Mesendoderm (in vitro differentiated cells): Measurements from ENCODE around the gene RENBP. TPM values are rescaled to one million over a fixed set of nuclear protein-coding genes. Genes with fewer than 3 reads are reported as not detected.
A peak's percentile ranks its signal among the peaks of the same experiment; 100 is the strongest.

Source experiments
- DNase-seq: peaks from one replicate; pipeline ENCODE4 v3.0.0; 2013
- H2AK5ac ChIP-seq: 2 replicates; pipeline ENCODE4 v1.6.1; 2013; ENCODE audit warnings: low read length, inconsistent platforms
- H2BK120ac ChIP-seq: 2 replicates; pipeline ENCODE4 v1.6.1; 2013; ENCODE audit warnings: low read depth, mild to moderate bottlenecking, low read length, moderate library complexity, mixed read lengths
- H2BK15ac ChIP-seq: replicated peaks from 2 replicates; pipeline ENCODE4 v1.6.1; 2013; ENCODE audit warnings: low read depth, mild to moderate bottlenecking, moderate library complexity
- H2BK5ac ChIP-seq: 2 replicates; pipeline ENCODE4 v1.6.1; 2013; ENCODE audit warnings: low read length, inconsistent platforms
- H3K18ac ChIP-seq: 2 replicates; pipeline ENCODE4 v1.6.1; 2013; ENCODE audit warnings: mild to moderate bottlenecking, low read length, mixed read lengths
- H3K23ac ChIP-seq: one replicate; pipeline ENCODE4 v1.6.1; 2013; ENCODE audit warnings: low read length
- H3K27ac ChIP-seq: 2 replicates; pipeline ENCODE4 v1.5.1; 2013; ENCODE audit warnings: low read depth, mild to moderate bottlenecking, inconsistent platforms, low read length, moderate library complexity
- H3K27me3 ChIP-seq: 2 replicates; pipeline ENCODE4 v1.6.1; 2013; ENCODE audit warnings: low read length, control low read depth, mild to moderate bottlenecking, inconsistent platforms; ENCODE audit not compliant: insufficient read depth, poor library complexity
- H3K36me3 ChIP-seq: 2 replicates; pipeline ENCODE4 v1.6.1; 2013; ENCODE audit warnings: low read length, inconsistent platforms; ENCODE audit not compliant: control insufficient read depth, insufficient read depth
- H3K4ac ChIP-seq: one replicate; pipeline ENCODE4 v1.6.1; 2013; ENCODE audit warnings: low read depth, mild to moderate bottlenecking, low read length, moderate library complexity
- H3K4me1 ChIP-seq: 2 replicates; pipeline ENCODE4 v1.6.1; 2013; ENCODE audit warnings: low read depth, low read length, inconsistent platforms; ENCODE audit not compliant: control insufficient read depth
- H3K4me2 ChIP-seq: 2 replicates; pipeline ENCODE4 v1.6.1; 2013; ENCODE audit warnings: low read length
- H3K4me3 ChIP-seq: 2 replicates; pipeline ENCODE4 v1.5.1; 2013; ENCODE audit warnings: mild to moderate bottlenecking, low read length
- H3K56ac ChIP-seq: one replicate; pipeline ENCODE4 v1.6.1; 2013; ENCODE audit warnings: low read length
- H3K79me1 ChIP-seq: 2 replicates; pipeline ENCODE4 v1.6.1; 2013; ENCODE audit warnings: low read length, inconsistent platforms
- H3K79me2 ChIP-seq: 2 replicates; pipeline ENCODE4 v1.6.1; 2013; ENCODE audit warnings: mild to moderate bottlenecking, low read length; ENCODE audit not compliant: control insufficient read depth, insufficient read depth
- H3K9ac ChIP-seq: 2 replicates; pipeline ENCODE4 v1.6.1; 2013; ENCODE audit warnings: low read length, inconsistent platforms
- H4K5ac ChIP-seq: one replicate; pipeline ENCODE4 v1.6.1; 2013; ENCODE audit warnings: low read length
- H4K8ac ChIP-seq: one replicate; pipeline ENCODE4 v1.6.1; 2013; ENCODE audit warnings: low read depth, mild to moderate bottlenecking, control low read depth, low read length, moderate library complexity
- WGBS: extraction: QIAGEN DNeasy Blood & Tissue Kit; methylation state at CpG from one replicate; pipeline ENCODE4 v1.1.7; 2013; ENCODE audit warnings: low lambda C conversion rate, missing lambda C conversion rate; ENCODE audit not compliant: insufficient coverage; ENCODE audit errors: extremely low coverage; 5-methylcytosine and 5-hydroxymethylcytosine counted together
- small RNA-seq: library from polyadenylated mRNA; stranded (forward); fragments of <200 nt; extraction: miRNeasy Mini kit (QIAGEN cat#:217004); gene quantifications from one replicate; pipeline ENCODE3, GENCODE V24; 2013; ENCODE audit not compliant: insufficient read depth

Gene RENBP

DNA sequence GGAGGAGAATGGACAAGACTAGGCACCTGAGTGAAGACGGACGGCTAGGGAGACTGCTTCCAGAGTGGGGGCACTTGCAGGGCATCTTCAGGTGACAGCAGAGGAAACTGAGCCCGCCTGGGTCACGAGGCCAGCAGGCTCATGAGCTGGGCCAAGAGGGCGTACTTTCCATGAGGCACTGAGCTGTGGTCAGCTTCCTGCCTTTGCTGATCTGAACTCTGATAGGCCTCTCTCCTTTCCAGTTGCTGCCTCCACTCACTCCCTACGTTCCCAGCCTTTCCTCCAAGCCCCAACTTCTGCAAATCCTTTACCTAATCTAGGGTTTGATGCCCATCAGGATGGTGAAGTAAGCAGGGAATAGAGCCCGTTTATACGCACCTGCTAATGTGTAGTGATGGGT lies 57.1 kb downstream of the RENBP start:
- peaks cover 2% of the 10 kb centered on the region for H3K79me2 ChIP-seq
- no peak overlapping the region for H2AK5ac ChIP-seq
- DNase-seq, result no peak
- no peaks in the 10 kb centered on the region for H3K27me3 ChIP-seq
- H2BK120ac ChIP-seq, result no peak overlapping the region
- no peak overlapping the region for H3K18ac ChIP-seq
- H3K4ac ChIP-seq, result no peak overlapping the region
- H4K5ac ChIP-seq, result no peak overlapping the region
- H3K4me2 ChIP-seq, result no peak overlapping the region
- no peak overlapping the region for H2BK5ac ChIP-seq
- H2BK15ac ChIP-seq, result no peak overlapping the region
- H3K36me3 ChIP-seq, result no peaks in the 10 kb centered on the region
- no peak overlapping the region for H3K4me3 ChIP-seq
- H3K9ac ChIP-seq, result no peak overlapping the region
- H3K27ac ChIP-seq, result no peak overlapping the region
- H4K8ac ChIP-seq, result no peak overlapping the region
- no CpG with 5 or more reads among the region's 8 CpGs for WGBS
- no peak overlapping the region for H3K23ac ChIP-seq
- no peaks in the 10 kb centered on the region for H3K79me1 ChIP-seq
- H3K4me1 ChIP-seq, result peaks cover 2% of the 10 kb centered on the region
- H3K56ac ChIP-seq, result no peak overlapping the region

DNA sequence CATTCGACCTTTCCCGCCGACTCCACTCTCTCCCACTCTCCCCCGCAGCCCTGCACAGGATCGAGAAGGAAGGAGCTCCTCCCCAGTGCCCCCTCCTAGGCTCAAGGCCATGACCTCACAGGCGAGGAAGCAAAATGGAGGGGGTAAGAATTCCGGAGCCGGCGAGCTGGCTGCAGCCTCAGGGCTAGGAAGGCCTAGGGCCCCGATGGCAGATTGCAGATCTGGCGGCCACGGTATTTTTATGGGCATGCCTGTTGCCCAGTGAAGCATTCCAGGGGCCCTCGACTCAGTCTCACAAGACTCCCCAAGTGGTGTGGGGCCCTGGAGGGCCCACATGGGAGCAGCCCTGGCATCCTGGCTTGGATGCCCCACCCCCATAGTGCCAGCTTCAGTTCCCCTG lies 57.5 kb downstream of the RENBP start:
- Histone ChIP-seq H4K8ac (no peak overlapping the region), H2BK15ac (no peak overlapping the region), H3K56ac (peak overlapping the region; percentile 77), H3K23ac (no peak overlapping the region), H3K4me3 (no peak overlapping the region), H3K4me1 (peaks cover 2% of the 10 kb centered on the region), H3K9ac (peak overlapping the region; percentile 71), H3K4me2 (peak overlapping the region; percentile 13), H3K18ac (no peak overlapping the region), H2AK5ac (no peak overlapping the region), H3K36me3 (no peaks in the 10 kb centered on the region), H2BK5ac (no peak overlapping the region), H3K27me3 (no peaks in the 10 kb centered on the region), H3K4ac (peak overlapping the region; percentile 88), H4K5ac (no peak overlapping the region), H2BK120ac (no peak overlapping the region), H3K27ac (peak overlapping the region; percentile 55), H3K79me2 (peaks cover 2% of the 10 kb centered on the region), H3K79me1 (no peaks in the 10 kb centered on the region)
- peak; percentile 92 for DNase-seq
- WGBS, result no CpG with 5 or more reads among the region's 13 CpGs

DNA sequence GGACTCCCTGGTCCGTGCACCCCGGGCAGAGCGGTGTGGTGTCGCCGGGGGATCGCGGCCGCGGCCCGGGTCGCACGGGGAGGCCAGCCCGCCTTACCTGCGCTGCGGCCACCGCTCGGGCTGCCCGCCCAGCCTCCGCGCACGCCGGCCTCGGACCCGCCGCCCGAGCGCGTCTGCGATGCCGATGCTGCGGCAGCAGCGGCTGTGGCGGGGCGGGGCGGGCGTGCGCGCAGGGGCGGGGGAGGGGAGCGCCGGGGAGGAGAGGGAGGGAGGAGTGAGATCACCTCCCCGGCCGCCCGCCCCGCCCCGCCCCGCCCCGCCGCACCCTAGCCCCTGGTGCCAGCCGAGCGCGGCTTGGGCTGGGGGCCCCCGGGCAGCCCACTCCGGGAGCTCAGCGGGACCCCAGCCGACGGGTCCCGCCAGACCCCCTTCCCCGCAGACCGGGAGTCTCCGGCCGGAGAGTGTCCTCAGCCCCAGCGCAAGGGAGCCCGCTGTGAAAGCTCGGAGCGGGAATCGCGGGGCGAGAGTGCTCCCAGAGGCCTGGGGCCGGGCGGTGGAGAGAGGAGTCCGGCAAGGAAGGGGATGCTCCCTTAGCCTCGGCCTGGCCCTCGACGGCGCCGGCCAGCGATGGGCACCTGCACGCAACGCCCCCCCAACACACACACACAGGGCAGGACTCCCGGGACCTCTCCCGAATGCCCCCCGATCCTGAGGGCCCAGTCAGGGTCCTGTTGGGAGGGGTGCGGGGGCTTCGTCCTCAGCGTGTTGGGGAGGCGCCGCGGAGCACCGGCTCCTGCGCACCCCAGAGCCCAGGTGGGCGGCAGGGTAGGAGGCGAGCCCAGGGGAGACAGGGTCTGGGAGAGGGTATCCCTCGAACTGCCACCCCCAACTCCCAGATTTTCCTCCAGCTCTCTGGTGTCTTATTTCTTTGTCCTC lies 58.2 kb downstream of the RENBP start, which contains the start of gene L1CAM:
L1CAM (minus strand) TSS at position 206 of the 936 bp plus-strand sequence. CDS start 10,337 bp downstream, outside the sequence.
- Histone ChIP-seq H3K4me2 (peak within 1 kb of the TSS; percentile 61), H3K9ac (peak within 1 kb of the TSS; percentile 76), H3K23ac (no peak within 1 kb of the TSS), H2BK15ac (no peak within 1 kb of the TSS), H2BK5ac (no peak within 1 kb of the TSS), H2BK120ac (peak within 1 kb of the TSS; percentile 85), H4K5ac (no peak within 1 kb of the TSS), H3K4ac (peak within 1 kb of the TSS; percentile 88), H3K4me1 (peaks cover 2% of the 10 kb centered on the region), H3K4me3 (peak within 1 kb of the TSS; percentile 51), H2AK5ac (no peak within 1 kb of the TSS), H4K8ac (no peak within 1 kb of the TSS), H3K36me3 (no peaks in the 10 kb centered on the region), H3K79me2 (peaks cover 2% of the 10 kb centered on the region), H3K27me3 (no peaks in the 10 kb centered on the region), H3K27ac (peak within 1 kb of the TSS; percentile 55), H3K18ac (peak within 1 kb of the TSS; percentile 91), H3K56ac (peak within 1 kb of the TSS; percentile 80), H3K79me1 (no peaks in the 10 kb centered on the region)
- DNase-seq, result peak; percentile 60
- no CpG with 5 or more reads among the region's 94 CpGs for WGBS

Small RNA genes lying within 50 kb of the gene (small RNA-seq; reads per million reads assigned to genes)
- gene MIR3202-1, result not detected
